GM12878 (cell line): ENCODE results near the gene SLC35F3. TPM values are rescaled to one million over a fixed set of nuclear protein-coding genes. Genes with fewer than 3 reads are reported as not detected.
A peak's percentile ranks its signal among the peaks of the same experiment; 100 is the strongest.

Experiments
- ATAC-seq: fragments of 200-7000 bp; cut with Tn5 transposase; 3 replicates; pipeline ENCODE4 v1.9.1; 2020; ENCODE audit warnings: mild to moderate bottlenecking, moderate library complexity
- BruUV-seq: library from RNA; stranded (reverse); fragments of 400-500 nt; replicated peaks from 2 replicates; lab custom pipeline; 2021; lab: Mats Ljungman, UMichigan
- CTCF ChIA-PET: fragments of 300-600 bp; sonication (Branson Sonifier 250); formaldehyde crosslinking; extraction: SDS; loops from one replicate; lab custom pipeline; 2021; ENCODE audit warnings: inconsistent platforms; lab: Yijun Ruan, JAX
- POLR2A ChIA-PET: fragments of 350-600 bp; formaldehyde crosslinking; extraction: SDS; loops from one replicate; lab custom pipeline; 2021; ENCODE audit warnings: inconsistent platforms; lab: Charles Lee
- RAD21 ChIA-PET: fragments of 300-600 bp; sonication (Branson Sonifier 250); formaldehyde crosslinking; loops from one replicate; lab custom pipeline; 2023; ENCODE audit warnings: antibody characterized with exemption; ENCODE audit not compliant: unreplicated experiment; lab: Charles Lee
- SMC1A ChIA-PET: fragments of 300-600 bp; sonication (Branson Sonifier 250); formaldehyde crosslinking; loops from one replicate; lab custom pipeline; 2023; ENCODE audit not compliant: unreplicated experiment, uncharacterized antibody; lab: Charles Lee
- DNase-seq: peaks from one replicate; pipeline ENCODE4 v3.0.0-alpha.2; 2011; ENCODE audit warnings: low read depth, low spot score
- FAIRE-seq: peaks from 3 replicates; lab custom pipeline; 2011; peaks lifted over from hg19 to GRCh38; lab: Jason Lieb, UNC
- H2AFZ ChIP-seq: 2 replicates; pipeline ENCODE4 v1.6.0; 2011; ENCODE audit warnings: low read depth, low read length, control low read depth; ENCODE audit not compliant: control insufficient read depth
- H3K27ac ChIP-seq: 2 replicates; pipeline ENCODE4 v1.5.1; 2011; ENCODE audit warnings: control low read depth; ENCODE audit not compliant: control insufficient read depth, insufficient read depth
- H3K27me3 ChIP-seq, 2 experiments: replicated peaks in 1 of 2; 2 replicates each; pipeline versions ENCODE4 v1.6.0 to v1.6.1; 2011; ENCODE audit warnings: low read length in 1 of 2; ENCODE audit not compliant: control insufficient read depth in 2 of 2, insufficient read depth in 2 of 2
- H3K36me3 ChIP-seq, 2 experiments: 2 replicates each; pipeline ENCODE4 v1.5.1; 2011; ENCODE audit warnings: low read length in 1 of 2; ENCODE audit not compliant: control insufficient read depth in 2 of 2, insufficient read depth in 2 of 2
- H3K4me1 ChIP-seq: 2 replicates; pipeline ENCODE4 v1.6.1; 2011; ENCODE audit warnings: mild to moderate bottlenecking, low read length, moderate library complexity, mixed read lengths; ENCODE audit not compliant: control insufficient read depth, insufficient read depth
- H3K4me2 ChIP-seq: 2 replicates; pipeline ENCODE4 v1.6.0; 2011; ENCODE audit warnings: control low read depth; ENCODE audit not compliant: control insufficient read depth, insufficient read depth
- H3K4me3 ChIP-seq: fragments of 200-600 bp; sonication (generic); 2 replicates; pipeline ENCODE4 v1.5.1; 2016
- H3K79me2 ChIP-seq: 2 replicates; pipeline ENCODE4 v1.6.0; 2011; ENCODE audit warnings: low read length; ENCODE audit not compliant: control insufficient read depth, insufficient read depth
- H3K9ac ChIP-seq: 2 replicates; pipeline ENCODE4 v1.8.0; 2011; ENCODE audit warnings: low read length, control low read depth, mixed read lengths; ENCODE audit not compliant: control insufficient read depth, insufficient read depth
- H3K9me3 ChIP-seq: replicated peaks from 3 replicates; pipeline ENCODE4 v1.5.1; 2011; ENCODE audit warnings: mild to moderate bottlenecking, low read length; ENCODE audit not compliant: control insufficient read depth, insufficient read depth
- H4K20me1 ChIP-seq: 2 replicates; pipeline ENCODE4 v1.6.0; 2011; ENCODE audit not compliant: control insufficient read depth, insufficient read depth
- CTCF ChIP-seq, 3 experiments: IDR thresholded peaks in 2 of 3; conservative IDR thresholded peaks in 1 of 3; 2 replicates each; pipeline ENCODE4 v1.5.1; 2011; ENCODE audit warnings: low read depth in 3 of 3, low read length in 3 of 3, mild to moderate bottlenecking in 3 of 3, control low read depth in 2 of 3, moderate library complexity in 2 of 3, inconsistent platforms in 1 of 3, mixed read lengths in 1 of 3; ENCODE audit not compliant: control insufficient read depth in 2 of 3, insufficient read depth in 1 of 3; ENCODE audit errors: extremely low read depth in 1 of 3
- NFXL1 ChIP-seq: fragments of 450-650 bp; IDR thresholded peaks from 2 replicates; pipeline ENCODE4 v1.6.1; 2017; ENCODE audit warnings: antibody characterized with exemption, mild to moderate bottlenecking, borderline replicate concordance
- POU2F2 ChIP-seq: IDR thresholded peaks from 3 replicates; pipeline ENCODE4 v1.6.1; 2011; ENCODE audit warnings: low read depth, mild to moderate bottlenecking, low read length, borderline replicate concordance
- RAD21 ChIP-seq: IDR thresholded peaks from 2 replicates; pipeline ENCODE4 v1.6.1; 2011; ENCODE audit warnings: mild to moderate bottlenecking, low read depth, low read length, moderate library complexity; ENCODE audit not compliant: insufficient read depth
- SMC3 ChIP-seq: IDR thresholded peaks from 2 replicates; pipeline ENCODE4 v1.6.1; 2011; ENCODE audit warnings: low read length, improper control_type of control experiment, borderline replicate concordance
- YY1 ChIP-seq: IDR thresholded peaks from 2 replicates; pipeline ENCODE4 v1.6.1; 2011; ENCODE audit warnings: low read depth, mild to moderate bottlenecking, low read length
- WGBS: methylation state at CpG from one replicate; pipeline ENCODE4 v1.1.6; 2016; ENCODE audit warnings: low lambda C conversion rate; ENCODE audit not compliant: insufficient replicate concordance, insufficient coverage; ENCODE audit errors: missing lambda C conversion rate; 5-methylcytosine and 5-hydroxymethylcytosine counted together
- in situ Hi-C: fragments of 300-500 bp; cut with MboI; formaldehyde crosslinking; loops from 9 replicates; pipeline ENCODE4 v1.14.3; 2018; ENCODE audit warnings: mixed read lengths
- intact Hi-C: fragments of 100-400 bp; cut with micrococcal nuclease; formaldehyde crosslinking; loops from one replicate; pipeline ENCODE4 v1.14.2; 2022; ENCODE audit not compliant: unreplicated experiment
- polyA plus RNA-seq, 11 experiments: library from polyadenylated mRNA; depleted of rRNA in 4 of 11; unstranded in 6 of 11; stranded (reverse) in 5 of 11; fragments of >200 nt; fragmentation: Nextera tagmentation in 4 of 11; fragmentation: Illumina TruSeq in 1 of 11; extraction: Ambion mirVana in 4 of 11; extraction: Trizol in 1 of 11; gene quantifications; 1 replicate in 1 of 11; 2 replicates in 10 of 11; pipeline versions ENCODE4 v1.2.1 to v1.2.3, GENCODE V29; 2011 to 2016; ENCODE audit warnings: inconsistent platforms in 2 of 11, missing spikeins in 2 of 11, low read depth in 1 of 11
- total RNA-seq, 4 experiments: library from RNA; depleted of rRNA in 3 of 4; stranded (reverse); fragments of >200 nt in 3 of 4; fragmentation: Illumina TruSeq in 1 of 4; extraction: Trizol in 1 of 4; gene quantifications; 2 replicates each; pipeline versions ENCODE4 v1.2.1 to v1.2.3, GENCODE V29; 2013 to 2021
- TF ChIP-seq, protein P1 (sequence below): IDR thresholded peaks from 2 replicates; pipeline ENCODE4 v1.6.1; 2011; ENCODE audit warnings: low read depth, low read length, improper control_type of control experiment, borderline replicate concordance
- TF ChIP-seq, protein P2 (sequence below): fragments of 450-650 bp; formaldehyde crosslinking; IDR thresholded peaks from 2 replicates; pipeline ENCODE4 v1.5.0; 2022; ENCODE audit warnings: mild to moderate bottlenecking, missing genetic modification characterization

Gene SLC35F3
- total and polyA plus RNA-seq, 10 of the 15 experiments (the other 5 are each of a cell fraction or from before 2014, with no cell fraction given): 1.0 to 8.6 (median 5.7) TPM

DNA sequence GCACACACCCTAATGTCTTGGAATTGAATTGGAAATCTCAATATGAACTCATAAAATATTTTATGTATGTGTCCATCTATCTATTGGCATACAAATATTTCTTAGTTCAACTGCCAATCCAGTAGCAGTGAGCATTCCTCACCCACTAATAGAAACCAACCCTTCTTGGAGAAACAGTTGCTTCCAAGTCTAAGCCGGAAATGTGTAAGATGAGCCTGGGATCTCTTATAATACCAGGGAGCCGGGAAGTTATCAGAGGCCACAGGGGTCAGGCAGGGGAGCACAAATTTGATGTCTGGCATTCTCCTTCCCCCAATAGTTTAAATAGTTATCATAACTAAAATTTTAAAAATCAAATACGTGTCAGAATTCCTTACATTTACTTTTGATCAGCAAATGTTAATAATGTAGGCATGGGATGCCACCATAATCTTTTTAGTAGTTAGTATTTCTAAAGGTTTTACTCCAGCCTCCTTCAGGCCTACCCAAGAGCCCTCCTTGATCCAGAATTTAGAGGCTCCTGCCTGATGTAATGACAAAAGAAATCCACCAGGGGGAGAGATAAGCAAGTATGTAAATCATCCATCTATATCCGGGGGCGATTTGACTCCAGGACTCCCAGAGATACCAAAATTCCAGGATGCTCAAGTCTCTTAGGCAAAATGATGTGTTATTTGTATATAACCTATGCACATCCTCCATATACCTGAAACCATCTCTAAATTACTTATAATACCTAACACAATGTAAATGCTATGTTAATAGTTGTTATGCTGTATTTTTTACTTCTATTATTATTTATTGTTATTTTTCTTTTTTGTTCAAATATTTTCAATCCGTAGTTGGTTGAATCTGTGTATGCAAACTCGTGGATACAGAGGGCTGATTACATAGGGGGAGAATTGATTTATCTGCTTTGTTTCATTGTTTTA is 250.1 kb downstream of the SLC35F3 start:
- no peak overlapping the region for H3K9ac ChIP-seq
- ChIA-PET RAD21 (interaction anchor here (0.8 to 1.5 kb wide), 3 partner anchors 122 to 156 kb away, joined by 3 to 10 read pairs (median 5); no protein-coding TSS in a partner anchor), POLR2A (no interaction called here), SMC1A (interaction anchor here (0.8 to 2.4 kb wide), 2 partner anchors 155 to 173 kb away, joined by 5 to 21 read pairs; no protein-coding TSS in a partner anchor), CTCF (interaction anchor here (0.5 to 3.0 kb wide), 5 partner anchors 60 to 1878 kb away, joined by 3 to 35 read pairs (median 5); no protein-coding TSS in a partner anchor)
- intact Hi-C loops: loop anchor here (1.0 to 2.0 kb wide), 3 partner anchors 58 to 172 kb away; no protein-coding TSS in a partner anchor
- H3K36me3 ChIP-seq: no peaks in the 10 kb centered on the region
- H3K27ac ChIP-seq: no peak overlapping the region
- TF ChIP-seq YY1 (0 out of 2 replicates have a peak, but pooled peaks have one; percentile 13), RAD21 (peak; percentile 88), NFXL1 (no peak), CTCF (IDR thresholded peaks at IDR 0.05 in 2 of 3, conservative IDR thresholded peaks at IDR 0.05 in 1 of 3; ENCODE audit: control insufficient read depth in 2 of 3, extremely low read depth in 1 of 3, insufficient read depth in 1 of 3, low read depth in 3 of 3, low read length in 3 of 3) (peak; percentile 70 to 76 (median 71)), POU2F2 (peak; percentile 48; the same call in 1 of the 3 replicates), SMC3 (peak; percentile 73; the same call in 1 of the 2 replicates)
- TF ChIP-seq, protein P1, sequence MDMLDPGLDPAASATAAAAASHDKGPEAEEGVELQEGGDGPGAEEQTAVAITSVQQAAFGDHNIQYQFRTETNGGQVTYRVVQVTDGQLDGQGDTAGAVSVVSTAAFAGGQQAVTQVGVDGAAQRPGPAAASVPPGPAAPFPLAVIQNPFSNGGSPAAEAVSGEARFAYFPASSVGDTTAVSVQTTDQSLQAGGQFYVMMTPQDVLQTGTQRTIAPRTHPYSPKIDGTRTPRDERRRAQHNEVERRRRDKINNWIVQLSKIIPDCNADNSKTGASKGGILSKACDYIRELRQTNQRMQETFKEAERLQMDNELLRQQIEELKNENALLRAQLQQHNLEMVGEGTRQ: no peak
- TF ChIP-seq, protein P2, sequence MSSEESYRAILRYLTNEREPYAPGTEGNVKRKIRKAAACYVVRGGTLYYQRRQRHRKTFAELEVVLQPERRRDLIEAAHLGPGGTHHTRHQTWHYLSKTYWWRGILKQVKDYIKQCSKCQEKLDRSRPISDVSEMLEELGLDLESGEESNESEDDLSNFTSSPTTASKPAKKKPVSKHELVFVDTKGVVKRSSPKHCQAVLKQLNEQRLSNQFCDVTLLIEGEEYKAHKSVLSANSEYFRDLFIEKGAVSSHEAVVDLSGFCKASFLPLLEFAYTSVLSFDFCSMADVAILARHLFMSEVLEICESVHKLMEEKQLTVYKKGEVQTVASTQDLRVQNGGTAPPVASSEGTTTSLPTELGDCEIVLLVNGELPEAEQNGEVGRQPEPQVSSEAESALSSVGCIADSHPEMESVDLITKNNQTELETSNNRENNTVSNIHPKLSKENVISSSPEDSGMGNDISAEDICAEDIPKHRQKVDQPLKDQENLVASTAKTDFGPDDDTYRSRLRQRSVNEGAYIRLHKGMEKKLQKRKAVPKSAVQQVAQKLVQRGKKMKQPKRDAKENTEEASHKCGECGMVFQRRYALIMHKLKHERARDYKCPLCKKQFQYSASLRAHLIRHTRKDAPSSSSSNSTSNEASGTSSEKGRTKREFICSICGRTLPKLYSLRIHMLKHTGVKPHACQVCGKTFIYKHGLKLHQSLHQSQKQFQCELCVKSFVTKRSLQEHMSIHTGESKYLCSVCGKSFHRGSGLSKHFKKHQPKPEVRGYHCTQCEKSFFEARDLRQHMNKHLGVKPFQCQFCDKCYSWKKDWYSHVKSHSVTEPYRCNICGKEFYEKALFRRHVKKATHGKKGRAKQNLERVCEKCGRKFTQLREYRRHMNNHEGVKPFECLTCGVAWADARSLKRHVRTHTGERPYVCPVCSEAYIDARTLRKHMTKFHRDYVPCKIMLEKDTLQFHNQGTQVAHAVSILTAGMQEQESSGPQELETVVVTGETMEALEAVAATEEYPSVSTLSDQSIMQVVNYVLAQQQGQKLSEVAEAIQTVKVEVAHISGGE (CRISPR knock-in tag): no peak
- no peaks in the 10 kb centered on the region for H3K79me2 ChIP-seq
- no peak overlapping the region for H3K4me2 ChIP-seq
- no TSS peak for BruUV-seq
- H3K4me1 ChIP-seq: no peaks in the 10 kb centered on the region
- FAIRE-seq: peak; percentile 76
- H3K9me3 ChIP-seq: no peaks in the 10 kb centered on the region
- DNase-seq: peak; percentile 20
- ATAC-seq: peak; percentile 86
- in situ Hi-C loops: loop anchor here (5.0 kb wide), 1 partner anchor 158 kb away; no protein-coding TSS in a partner anchor
- H2AFZ ChIP-seq: no peak overlapping the region
- no peaks in the 10 kb centered on the region; a peak in 1 of 4 replicates for H3K27me3 ChIP-seq
- 8% methylated on average over 7 of the region's 7 CpGs for WGBS
- no peaks in the 10 kb centered on the region for H4K20me1 ChIP-seq
- H3K4me3 ChIP-seq: no peak overlapping the region
